HUDEP-2 (cell line): ENCODE measurements around the gene DENND1B.
"Not testable (repeated sequence)": the region's sequence is repeated elsewhere in the genome, so short reads cannot be mapped to it uniquely, and the experiment has no call there.

ENCODE experiments used
- DNase-seq, 76 experiments: peaks; one replicate each; lab custom pipeline; 2025; ENCODE audit not compliant: unreplicated experiment in 76 of 76; lab: John Stamatoyannopoulos, UW

DENND1B gene

DNA sequence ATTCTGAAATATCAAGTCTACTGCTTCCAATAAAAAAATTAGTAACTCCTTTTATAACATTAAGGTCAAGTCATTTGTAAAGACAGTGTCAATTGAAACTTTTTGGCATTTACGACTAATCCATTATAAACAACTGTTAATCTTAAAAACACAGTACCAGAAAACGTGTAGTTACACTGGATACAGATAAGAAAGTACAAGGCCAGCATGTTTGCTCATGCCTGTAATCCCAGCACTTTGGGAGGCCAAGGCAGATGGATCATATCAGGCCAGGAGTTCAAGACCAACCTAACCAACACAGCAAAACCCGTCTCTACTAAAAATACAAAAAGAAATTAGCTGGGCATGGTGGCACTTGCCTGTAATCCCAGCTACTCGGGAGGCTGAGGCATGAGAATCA lies 29.4 kb downstream of the DENND1B start:
- DNase-seq = no peak

DNA sequence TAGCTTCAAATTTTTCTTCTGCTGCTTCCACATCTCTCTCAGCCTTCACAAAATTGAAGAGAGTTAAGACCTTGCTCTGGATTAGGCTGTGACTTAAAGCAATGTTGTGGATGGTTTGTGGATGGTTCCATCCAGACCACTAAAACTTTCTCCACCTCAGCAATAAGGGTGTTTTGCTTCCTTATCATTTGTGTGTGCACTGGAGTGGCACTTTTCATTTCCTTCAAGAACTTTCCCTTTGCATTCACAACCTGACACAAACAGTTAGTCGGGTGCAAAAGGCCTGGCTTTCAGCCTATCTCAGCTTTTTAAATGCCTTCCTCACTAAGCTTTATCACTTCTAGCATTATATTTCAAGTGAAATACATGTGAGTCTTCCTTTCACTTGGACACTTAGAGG lies 30.3 kb downstream of the DENND1B start:
- no peak for DNase-seq

DNA sequence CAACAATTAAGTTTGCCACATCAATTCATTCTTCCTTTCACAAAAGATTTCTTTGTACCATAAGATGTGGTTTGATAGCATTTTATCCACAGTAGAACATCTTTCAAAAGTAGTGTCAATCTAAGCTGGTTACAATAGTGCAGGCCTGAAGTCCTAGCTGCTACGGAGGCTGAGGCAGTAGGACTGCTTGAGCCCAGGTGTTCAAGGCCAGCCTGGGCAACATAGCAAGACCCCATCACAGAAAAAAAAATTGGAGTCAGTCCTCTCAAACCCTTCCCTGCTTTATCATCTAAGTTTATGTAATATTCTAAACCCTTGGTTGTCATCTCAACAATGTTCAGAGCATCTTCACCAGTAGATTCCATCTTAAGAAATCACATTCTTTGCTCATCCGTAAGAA lies 31.7 kb downstream of the DENND1B start:
- DNase-seq = no peak

DNA sequence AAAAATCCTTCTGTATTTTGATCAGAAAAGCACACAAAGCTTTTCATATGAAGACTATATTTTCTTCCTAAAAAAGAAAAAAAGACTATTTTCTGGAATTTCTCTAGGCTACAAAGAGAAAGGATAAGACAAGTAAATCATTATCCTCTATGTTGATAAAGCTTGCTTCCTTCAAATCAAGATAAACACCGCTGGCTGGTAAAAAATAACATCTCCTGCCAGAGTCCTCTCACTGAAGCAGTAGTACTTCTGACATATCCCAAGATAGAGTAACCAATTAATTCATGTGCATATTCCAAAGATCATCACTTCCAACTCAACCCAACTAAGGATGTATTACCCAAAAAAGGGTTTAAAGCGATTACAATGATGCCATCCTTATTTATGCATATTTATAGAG lies 34.3 kb downstream of the DENND1B start:
- DNase-seq = no peak

DNA sequence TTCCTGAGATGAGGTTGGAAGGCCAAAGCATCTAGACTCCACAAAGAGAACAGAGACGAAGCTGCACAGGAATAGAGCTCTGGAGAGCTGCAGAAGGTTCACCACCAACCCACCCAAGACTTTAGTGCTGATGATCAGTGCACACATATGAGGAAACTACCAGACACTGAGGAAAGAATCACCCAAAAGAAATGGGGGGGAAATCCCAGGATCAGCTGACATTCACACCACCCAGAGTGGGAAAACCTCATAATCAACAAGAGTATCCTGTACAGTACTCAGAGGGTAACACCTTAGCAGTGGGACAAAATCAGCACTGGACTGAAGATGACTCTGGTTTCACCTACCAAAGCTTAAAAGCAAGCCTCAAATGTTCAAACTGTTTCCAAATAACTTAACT lies 36.4 kb downstream of the DENND1B start:
- DNase-seq = no peak

DNA sequence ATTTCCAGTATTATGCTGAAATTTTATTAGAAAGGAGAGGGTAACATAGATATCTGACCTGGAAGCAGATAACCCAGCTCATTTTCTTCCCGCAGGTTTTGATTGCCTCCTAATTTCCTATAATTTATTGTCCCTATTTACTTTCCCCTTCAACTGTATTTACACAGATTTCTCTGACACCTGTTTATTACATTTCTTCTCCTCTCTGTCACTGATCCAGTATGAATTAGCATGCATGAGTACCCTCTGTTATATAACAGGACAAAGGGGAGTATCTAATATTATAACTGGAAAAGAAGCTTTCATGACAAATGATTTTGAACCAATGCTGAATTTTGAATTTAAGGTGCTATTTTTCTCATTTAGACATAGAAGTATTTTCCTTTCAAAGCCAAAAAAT lies 37.4 kb downstream of the DENND1B start:
- no peak for DNase-seq

DNA sequence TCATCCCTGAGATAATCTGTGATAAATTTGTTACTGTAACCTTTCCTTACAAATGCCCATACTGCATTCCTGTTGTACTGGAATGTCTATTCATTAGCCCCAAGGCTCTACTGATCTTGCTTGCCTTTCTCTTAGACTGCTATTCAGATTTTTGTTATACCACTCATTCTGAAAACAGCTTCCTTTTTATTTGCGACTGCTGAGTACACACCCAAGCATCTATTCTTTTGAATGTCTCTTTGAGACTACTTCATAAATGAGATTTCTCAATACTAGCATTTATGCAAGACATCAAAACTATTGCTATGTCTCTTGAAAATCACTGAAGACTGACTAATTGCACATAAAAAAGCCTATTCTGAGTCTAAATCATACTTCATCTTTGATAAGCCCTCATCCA lies 38.6 kb downstream of the DENND1B start:
- DNase-seq = no peak

DNA sequence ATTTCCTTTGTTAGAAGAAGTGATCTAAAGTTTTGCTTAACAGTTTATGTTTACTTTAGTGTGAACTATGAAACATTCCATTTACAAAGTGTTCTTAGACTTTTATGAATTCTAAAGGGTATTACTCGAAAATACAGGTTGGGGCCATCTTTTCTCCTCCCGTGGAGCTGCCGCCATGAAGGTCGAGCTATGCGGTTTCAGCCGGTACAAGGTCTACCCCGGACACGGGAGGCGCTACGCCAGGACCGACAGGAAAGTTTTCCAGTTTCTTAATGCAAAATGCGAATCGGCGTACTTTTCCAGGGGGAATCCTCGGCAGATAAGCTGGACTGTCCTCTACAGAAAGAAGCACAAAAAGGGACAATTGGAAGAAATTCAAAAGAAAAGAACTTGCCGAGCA lies 39.8 kb downstream of the DENND1B start:
- DNase-seq = no peak

DNA sequence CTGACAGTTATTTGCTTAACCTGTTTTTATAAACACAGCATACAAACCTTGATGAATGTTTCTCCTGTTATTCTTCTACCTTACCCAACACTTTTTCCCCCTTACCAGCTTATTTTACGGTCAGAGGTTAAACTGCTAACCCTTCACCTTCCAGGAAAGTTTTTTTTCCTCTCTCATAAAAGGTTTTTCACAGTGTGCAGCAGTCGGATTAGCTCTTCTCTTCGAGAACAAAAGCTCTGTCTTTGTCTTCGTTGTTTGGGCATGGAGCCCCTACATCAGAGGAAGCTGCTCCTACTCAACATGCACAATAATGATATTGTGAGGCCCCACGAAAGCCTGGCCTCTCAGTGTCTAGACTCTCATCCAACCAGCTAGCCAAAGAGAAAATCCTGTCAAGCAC lies 42.0 kb downstream of the DENND1B start:
- DNase-seq = no peak

DNA sequence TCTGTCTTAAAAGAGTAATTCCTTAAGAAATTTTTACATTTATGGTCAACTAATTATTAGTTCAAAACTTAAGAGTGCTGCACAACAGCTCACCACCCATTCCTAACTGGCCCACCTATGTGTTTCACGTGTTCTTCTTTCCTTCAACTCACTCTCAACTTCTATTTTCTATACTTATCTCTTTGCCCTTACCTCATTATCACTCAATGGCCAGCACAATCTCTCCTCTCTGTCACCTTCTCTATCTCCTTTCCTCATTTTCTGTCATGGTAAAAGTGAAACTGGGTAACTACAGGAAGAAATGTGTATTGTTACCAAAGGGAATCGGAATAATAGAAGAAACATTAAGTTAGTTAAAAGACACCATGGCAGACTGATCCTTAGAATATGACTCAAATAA lies 43.1 kb downstream of the DENND1B start:
- DNase-seq = no peak

DNA sequence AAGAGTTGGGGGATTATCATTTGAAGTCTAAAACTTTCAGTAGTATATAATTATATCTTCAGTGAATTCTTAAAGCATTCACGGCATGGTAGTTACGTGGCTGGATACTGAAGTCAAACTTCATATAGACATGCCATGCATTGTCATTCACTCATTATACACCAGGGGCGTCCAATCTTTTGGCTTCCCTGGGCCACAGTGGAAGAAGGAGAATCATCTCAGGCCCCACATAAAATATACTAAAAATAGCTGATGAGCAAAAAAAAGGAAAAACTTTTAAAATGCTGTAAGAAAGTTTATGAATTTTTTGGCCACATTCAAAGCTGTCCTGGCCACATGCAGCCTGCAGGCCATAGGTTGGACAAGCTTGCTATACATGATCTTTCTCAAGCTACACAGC lies 43.8 kb downstream of the DENND1B start:
- no peak for DNase-seq

DNA sequence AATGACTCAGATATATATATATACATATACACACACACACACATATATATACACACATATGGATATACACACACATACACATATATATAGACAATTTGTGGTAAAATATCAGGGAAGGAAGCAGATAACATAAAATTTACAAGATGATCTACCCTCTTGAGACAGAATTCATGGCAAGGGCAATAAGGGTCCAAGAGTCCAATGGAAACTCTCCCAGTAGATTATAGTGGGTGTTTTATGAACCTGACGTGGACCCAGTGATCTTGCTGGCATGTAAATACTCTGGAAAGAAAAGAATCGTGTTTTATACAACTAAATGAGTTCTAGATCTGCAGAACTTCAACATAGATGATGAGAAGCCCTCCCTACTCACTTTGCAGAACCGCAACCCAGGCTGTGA lies 49.3 kb downstream of the DENND1B start:
- DNase-seq = no peak

DNA sequence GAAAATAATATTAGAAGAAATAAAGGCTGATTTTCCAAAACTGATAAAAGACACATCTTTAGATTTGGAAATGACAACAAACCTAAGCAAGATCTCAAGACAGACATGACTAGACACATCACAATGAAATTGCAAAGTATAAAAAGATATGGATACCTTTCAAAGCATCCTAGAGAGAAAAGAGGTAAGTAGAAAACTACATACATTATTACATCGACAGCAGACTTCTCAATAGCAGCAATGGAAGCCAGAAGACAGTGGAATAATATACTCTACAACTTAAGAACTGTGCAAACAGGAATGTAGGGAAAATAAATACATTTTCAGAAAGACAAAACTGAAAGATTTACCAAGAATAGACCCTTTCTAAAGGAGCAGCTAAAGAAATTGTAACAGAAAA lies 50.2 kb downstream of the DENND1B start:
- peak in 1 of 76 experiments; percentile 0 for DNase-seq

DNA sequence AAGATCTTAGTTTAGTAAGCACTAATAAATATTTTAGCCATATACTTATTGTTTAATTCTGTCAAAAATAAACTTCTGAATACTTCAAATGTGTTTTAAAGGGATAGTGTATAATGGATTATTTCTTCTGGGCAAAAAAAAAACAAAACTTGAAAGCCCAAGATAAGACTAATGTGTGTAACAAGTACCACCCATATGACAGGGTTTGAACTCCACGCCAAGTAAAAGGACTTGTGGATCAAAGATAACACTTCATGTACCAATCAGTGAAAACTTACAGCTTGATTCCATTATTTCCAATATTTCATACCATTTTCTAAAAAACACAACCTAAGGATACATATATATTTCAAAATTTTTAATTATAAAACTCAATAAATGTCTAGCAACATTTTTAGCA lies 59.5 kb downstream of the DENND1B start:
- peak in 31 of 76 experiments; percentile 1 to 75 (median 28) for DNase-seq

DNA sequence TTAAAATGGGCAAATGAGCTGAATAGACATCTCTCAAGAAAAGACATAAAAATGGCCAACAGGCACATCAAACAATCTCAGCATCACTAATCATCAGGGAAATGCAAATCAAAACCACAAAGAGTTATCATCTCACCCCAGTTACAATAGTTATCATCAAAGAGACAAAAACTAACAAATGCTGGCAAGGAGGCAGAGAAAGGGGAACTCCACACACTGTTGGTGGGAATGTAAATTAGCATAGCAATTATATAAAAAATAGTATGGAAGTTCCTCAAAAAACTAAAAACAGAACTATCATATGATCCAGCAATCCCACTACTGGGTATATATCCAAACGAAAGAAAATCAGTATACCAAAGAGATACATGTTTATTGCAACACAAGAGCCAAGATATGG lies 68.7 kb downstream of the DENND1B start:
- DNase-seq = no peak

DNA sequence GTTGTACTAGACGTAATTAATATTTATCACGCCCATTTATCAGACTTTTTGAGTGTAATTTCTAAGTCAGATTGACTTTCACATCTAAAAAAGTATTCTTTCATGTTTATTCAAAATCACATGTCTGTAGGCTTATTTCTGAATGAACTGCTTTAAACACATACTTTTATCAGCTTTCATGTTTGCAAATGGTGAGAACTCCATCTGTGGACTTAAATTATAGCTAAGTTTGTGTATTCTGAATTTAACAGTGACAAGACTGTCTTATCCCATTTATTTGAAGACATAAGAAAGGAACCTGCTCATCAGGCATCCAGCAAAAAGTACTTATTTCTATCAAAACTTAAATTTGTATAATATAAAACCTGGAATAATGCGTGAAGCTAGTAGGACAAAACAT lies 69.3 kb downstream of the DENND1B start:
- no peak for DNase-seq

DNA sequence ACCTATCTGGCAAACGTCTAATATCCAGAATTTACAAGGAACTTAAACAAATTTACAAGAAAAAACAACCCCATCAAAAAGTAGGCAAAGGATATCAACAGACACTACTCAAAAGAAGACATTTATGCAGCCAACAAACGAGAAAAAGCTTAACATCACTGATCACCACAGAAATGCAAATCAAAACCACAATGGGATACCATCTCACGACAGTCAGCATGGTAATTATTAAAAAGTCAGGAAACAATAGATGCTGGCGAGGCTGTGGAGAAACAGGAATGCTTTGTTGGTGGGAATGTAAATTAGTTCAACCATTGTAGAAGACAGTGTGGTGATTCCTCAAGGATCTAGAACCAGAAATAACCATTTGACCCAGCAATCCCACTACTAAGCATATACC lies 74.6 kb downstream of the DENND1B start:
- DNase-seq = not testable (repeated sequence)

DNA sequence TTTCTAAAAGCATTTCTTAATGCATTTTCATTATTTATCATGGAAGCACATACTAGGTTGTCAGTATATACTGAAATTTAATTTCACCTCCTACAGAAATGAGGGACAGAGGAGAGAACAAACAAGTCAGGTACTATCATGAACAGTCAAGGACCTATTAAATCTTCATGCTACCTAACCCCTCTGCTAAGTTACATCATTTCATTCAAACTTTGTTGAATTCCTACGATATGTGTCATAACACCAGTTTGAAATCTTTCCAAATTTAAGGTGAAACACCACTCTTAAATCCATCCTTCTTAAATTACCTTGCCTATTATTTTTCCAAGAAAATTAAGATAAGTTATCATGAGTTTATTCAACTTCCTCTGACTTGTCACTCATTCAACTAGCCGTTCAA lies 78.9 kb downstream of the DENND1B start:
- no peak for DNase-seq

DNA sequence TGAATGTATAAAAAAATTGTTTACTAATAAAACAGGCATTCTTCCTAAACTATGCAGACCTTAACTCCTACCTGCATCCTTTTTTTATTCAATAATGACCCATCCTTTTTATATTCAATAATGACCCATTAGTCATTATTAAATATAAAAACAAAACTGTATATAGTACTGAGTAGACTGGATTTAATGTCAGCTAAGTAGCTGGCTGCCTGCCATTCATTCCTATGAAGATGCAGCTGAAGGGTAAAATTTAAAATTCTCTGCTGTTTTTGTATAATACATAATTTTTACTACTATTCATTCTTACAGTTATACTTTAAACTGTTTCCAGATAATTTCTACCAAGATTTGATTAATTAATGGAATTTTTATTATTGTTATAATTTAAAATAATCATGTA lies 79.3 kb downstream of the DENND1B start:
- no peak for DNase-seq

DNA sequence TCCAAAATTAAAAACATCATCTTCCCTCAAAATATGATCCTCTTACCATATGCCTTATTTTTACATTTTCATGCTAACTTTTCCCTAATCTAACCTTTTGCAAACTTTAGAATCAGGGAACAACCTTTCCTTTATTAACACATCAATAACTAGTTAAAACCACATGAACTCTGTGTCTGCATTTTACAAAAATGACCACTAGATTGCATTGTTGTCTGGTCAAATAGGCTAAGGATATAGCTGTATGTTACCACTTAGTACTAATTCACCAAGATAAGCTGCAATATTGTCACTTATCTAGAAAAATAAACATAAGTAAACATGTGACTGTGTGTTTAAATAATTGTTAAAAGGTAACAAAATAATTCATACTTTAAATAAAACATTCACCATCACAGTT lies 82.3 kb downstream of the DENND1B start:
- DNase-seq = peak in 6 of 76 experiments; percentile 1 to 19 (median 10)

DNA sequence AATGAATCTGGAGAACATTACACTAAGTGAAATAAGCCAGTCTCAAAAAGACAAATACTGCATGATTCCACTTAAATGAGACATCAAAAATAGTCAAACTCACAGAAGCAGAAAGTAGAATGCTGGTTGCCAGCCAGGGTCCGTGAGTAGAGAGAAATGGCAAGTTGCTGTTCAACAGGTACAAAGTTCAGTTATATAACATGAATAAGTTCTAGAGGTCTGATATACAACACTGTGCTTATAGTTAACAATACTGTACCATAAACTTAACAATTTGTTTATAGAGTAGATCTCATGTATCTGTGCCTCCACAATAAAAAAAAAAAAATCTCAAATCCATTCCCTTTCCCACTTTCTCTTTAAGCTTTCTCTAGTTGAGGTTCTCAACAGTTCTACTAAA lies 83.5 kb downstream of the DENND1B start:
- no peak for DNase-seq

DNA sequence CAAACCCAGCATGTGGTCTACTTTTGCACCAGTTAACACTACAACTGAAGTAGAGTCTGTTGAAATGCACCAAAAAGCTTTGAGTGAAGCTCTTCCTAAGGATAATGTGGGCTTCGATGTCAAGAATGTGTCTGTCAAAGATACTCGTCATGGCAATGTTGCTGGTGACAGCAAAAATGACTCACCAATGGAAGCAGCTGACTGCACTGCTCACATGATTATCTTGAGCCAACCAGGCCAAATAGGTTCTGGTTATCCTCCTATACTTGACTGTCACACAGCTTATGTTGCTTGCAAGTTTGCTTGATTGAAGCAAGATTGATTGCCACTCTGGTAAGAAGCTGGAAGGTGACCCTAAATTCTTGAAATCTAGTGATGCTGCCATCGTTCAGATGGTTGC lies 85.2 kb downstream of the DENND1B start:
- peak in 2 of 76 experiments; percentile 1 to 13 for DNase-seq

DNA sequence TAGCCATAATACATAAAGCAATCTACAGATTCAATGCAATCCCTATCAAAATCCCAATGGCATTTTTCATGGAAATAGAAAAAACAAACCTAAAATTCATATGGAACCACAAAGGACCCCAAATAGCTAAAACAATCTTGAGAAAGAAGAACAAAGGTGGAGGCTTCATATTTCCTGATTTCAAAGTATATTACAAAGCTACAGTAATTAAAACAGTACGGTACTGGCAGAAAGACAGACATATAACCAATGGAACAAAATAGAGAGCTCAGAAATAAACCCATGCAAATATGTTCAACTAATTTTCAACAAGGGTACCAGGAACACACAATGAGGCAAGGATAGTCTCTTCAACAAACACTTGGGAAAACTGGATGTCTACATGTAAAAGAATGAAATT lies 87.0 kb downstream of the DENND1B start:
- no peak for DNase-seq
